ENCODE measurements around the gene KDM4C.

DNA sequence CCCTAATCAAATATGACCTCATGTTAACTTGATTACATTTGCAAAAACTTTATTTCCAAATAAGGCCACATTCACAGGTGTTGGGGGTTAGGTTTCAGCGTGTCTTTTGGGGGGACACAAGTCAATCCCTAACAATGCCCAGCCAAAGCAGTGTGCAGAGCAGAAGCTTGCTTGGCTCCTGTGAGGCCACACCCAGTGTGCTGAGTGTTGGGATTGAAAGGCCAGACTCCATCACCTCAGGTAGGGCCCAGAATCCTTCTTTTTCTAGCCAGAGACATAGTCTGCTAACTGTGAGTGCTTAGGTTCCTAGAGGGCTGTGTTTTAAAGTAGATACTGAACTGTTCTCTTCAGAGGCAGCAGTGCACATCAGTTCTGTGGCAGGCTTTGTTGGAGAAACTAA, 27.9 kb downstream of the KDM4C start:
- TF ChIP-seq, protein P1, sequence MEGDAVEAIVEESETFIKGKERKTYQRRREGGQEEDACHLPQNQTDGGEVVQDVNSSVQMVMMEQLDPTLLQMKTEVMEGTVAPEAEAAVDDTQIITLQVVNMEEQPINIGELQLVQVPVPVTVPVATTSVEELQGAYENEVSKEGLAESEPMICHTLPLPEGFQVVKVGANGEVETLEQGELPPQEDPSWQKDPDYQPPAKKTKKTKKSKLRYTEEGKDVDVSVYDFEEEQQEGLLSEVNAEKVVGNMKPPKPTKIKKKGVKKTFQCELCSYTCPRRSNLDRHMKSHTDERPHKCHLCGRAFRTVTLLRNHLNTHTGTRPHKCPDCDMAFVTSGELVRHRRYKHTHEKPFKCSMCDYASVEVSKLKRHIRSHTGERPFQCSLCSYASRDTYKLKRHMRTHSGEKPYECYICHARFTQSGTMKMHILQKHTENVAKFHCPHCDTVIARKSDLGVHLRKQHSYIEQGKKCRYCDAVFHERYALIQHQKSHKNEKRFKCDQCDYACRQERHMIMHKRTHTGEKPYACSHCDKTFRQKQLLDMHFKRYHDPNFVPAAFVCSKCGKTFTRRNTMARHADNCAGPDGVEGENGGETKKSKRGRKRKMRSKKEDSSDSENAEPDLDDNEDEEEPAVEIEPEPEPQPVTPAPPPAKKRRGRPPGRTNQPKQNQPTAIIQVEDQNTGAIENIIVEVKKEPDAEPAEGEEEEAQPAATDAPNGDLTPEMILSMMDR (IDR thresholded peaks at IDR 0.05; ENCODE audit: borderline replicate concordance, extremely low read depth, low read length, poor library complexity, severe bottlenecking): no peak
- no peak for TF ChIP-seq EZH2 (IDR thresholded peaks at IDR 0.05; ENCODE audit: borderline replicate concordance, low read depth, low read length, severe bottlenecking)

Data from DND-41 (cell line).